A673 (cell line): ENCODE measurements around the gene MXRA8. TPM values are rescaled to one million over a fixed set of nuclear protein-coding genes. Genes with fewer than 3 reads are reported as not detected.

ENCODE experiments used
- BruUV-seq: library from RNA; stranded (reverse); fragments of 400-500 nt; replicated peaks from 2 replicates; lab custom pipeline; 2021; lab: Mats Ljungman, UMichigan
- CTCF ChIA-PET: fragments of 300-600 bp; sonication (Branson Sonifier 250); formaldehyde crosslinking; loops from one replicate; lab custom pipeline; 2022; ENCODE audit warnings: antibody characterized with exemption; lab: Charles Lee
- POLR2A ChIA-PET: fragments of 300-600 bp; sonication (Branson Sonifier 250); formaldehyde crosslinking; loops from one replicate; lab custom pipeline; 2022; ENCODE audit warnings: antibody characterized with exemption; ENCODE audit not compliant: low non-redundant PET; lab: Charles Lee
- DNase-seq: peaks from one replicate; pipeline ENCODE4 v3.0.0-alpha.2; 2015; ENCODE audit warnings: low spot score
- H3K27ac ChIP-seq: fragments of 200-600 bp; sonication (generic); 2 replicates; pipeline ENCODE4 v1.5.1; 2016; ENCODE audit warnings: mixed run types, low read depth, mild to moderate bottlenecking, mixed read lengths, antibody characterized with exemption, low read length; ENCODE audit not compliant: poor library complexity, severe bottlenecking
- H3K27me3 ChIP-seq: fragments of 200-600 bp; sonication (generic); replicated peaks from 2 replicates; pipeline ENCODE4 v1.6.1; 2017; ENCODE audit warnings: mixed run types, low read depth, mild to moderate bottlenecking, mixed read lengths, antibody characterized with exemption, low read length; ENCODE audit not compliant: insufficient read depth, poor library complexity
- H3K36me3 ChIP-seq: fragments of 200-600 bp; sonication (generic); 2 replicates; pipeline ENCODE4 v1.6.1; 2016; ENCODE audit warnings: mixed run types, mild to moderate bottlenecking, mixed read lengths, antibody characterized with exemption, low read length; ENCODE audit not compliant: insufficient read depth, poor library complexity, severe bottlenecking
- H3K4me1 ChIP-seq: fragments of 200-600 bp; sonication (generic); 2 replicates; pipeline ENCODE4 v1.6.1; 2017; ENCODE audit warnings: mixed run types, mild to moderate bottlenecking, mixed read lengths, antibody characterized with exemption, low read length; ENCODE audit not compliant: insufficient read depth, poor library complexity, severe bottlenecking
- H3K4me3 ChIP-seq: fragments of 200-600 bp; sonication (generic); 2 replicates; pipeline ENCODE4 v1.5.1; 2016; ENCODE audit warnings: low read depth, mixed run types, mild to moderate bottlenecking, mixed read lengths, low read length; ENCODE audit not compliant: poor library complexity, severe bottlenecking
- H3K9me3 ChIP-seq: fragments of 200-600 bp; sonication (generic); 2 replicates; pipeline ENCODE4 v1.6.1; 2016; ENCODE audit warnings: mixed run types, low read depth, mild to moderate bottlenecking, mixed read lengths, antibody characterized with exemption, low read length; ENCODE audit not compliant: poor library complexity, severe bottlenecking
- EZH2 ChIP-seq: fragments of 200-600 bp; sonication (generic); IDR thresholded peaks from 2 replicates; pipeline ENCODE4 v1.6.1; 2017; ENCODE audit warnings: borderline replicate concordance, low read depth, mild to moderate bottlenecking, mixed read lengths, antibody characterized with exemption, low read length; ENCODE audit not compliant: poor library complexity, severe bottlenecking
- intact Hi-C: fragments of 100-400 bp; cut with micrococcal nuclease; formaldehyde crosslinking; loops from one replicate; pipeline ENCODE4 v1.10.0; 2022; ENCODE audit not compliant: unreplicated experiment
- total RNA-seq: library from RNA; stranded (reverse); gene quantifications from 2 replicates; pipeline ENCODE4 v1.2.3, GENCODE V29; 2021
- TF ChIP-seq, protein P1 (sequence below): fragments of 300-800, 200-600 bp; sonication (generic); conservative IDR thresholded peaks from 2 replicates; pipeline ENCODE4 v1.5.1; 2017; ENCODE audit warnings: low read depth, mild to moderate bottlenecking, antibody characterized with exemption, low read length, moderate library complexity, mixed read lengths

Gene MXRA8
- total RNA-seq, 1 experiment from 2014 or later = 0.73 TPM

DNA sequence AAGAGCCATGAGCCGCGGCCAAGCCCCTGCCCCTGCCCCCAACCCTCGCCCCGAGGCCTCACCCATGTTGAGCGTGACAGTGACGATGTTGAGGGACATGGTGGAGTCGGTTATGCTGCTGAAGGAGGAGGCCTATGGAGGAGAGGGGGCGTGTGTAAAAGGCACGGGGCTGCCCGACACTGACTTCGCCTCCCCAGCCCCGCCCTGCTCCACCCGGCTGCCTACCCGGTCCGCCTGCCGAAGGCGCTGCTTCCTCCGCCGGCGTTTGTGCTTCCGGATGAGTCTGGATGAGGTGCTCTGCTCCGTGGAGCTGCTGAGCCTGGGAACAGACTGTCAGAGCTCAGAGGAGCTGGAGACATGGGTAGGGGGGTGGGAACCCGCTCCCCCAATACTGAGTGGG, 18.2 kb downstream of the MXRA8 start:
- H3K9me3 ChIP-seq = no peaks in the 10 kb centered on the region
- peaks cover 9% of the 10 kb centered on the region for H3K36me3 ChIP-seq
- H3K27me3 ChIP-seq = no peaks in the 10 kb centered on the region
- no peak for DNase-seq
- H3K4me1 ChIP-seq = no peaks in the 10 kb centered on the region
- no TSS peak for BruUV-seq
- CTCF ChIA-PET = no interaction called here
- no peak overlapping the region for H3K4me3 ChIP-seq
- no peak overlapping the region for H3K27ac ChIP-seq
- POLR2A ChIA-PET = no interaction called here
- no peak for TF ChIP-seq EZH2
- TF ChIP-seq, protein P1, sequence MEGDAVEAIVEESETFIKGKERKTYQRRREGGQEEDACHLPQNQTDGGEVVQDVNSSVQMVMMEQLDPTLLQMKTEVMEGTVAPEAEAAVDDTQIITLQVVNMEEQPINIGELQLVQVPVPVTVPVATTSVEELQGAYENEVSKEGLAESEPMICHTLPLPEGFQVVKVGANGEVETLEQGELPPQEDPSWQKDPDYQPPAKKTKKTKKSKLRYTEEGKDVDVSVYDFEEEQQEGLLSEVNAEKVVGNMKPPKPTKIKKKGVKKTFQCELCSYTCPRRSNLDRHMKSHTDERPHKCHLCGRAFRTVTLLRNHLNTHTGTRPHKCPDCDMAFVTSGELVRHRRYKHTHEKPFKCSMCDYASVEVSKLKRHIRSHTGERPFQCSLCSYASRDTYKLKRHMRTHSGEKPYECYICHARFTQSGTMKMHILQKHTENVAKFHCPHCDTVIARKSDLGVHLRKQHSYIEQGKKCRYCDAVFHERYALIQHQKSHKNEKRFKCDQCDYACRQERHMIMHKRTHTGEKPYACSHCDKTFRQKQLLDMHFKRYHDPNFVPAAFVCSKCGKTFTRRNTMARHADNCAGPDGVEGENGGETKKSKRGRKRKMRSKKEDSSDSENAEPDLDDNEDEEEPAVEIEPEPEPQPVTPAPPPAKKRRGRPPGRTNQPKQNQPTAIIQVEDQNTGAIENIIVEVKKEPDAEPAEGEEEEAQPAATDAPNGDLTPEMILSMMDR = no peak
- intact Hi-C loops = no loop called here

DNA sequence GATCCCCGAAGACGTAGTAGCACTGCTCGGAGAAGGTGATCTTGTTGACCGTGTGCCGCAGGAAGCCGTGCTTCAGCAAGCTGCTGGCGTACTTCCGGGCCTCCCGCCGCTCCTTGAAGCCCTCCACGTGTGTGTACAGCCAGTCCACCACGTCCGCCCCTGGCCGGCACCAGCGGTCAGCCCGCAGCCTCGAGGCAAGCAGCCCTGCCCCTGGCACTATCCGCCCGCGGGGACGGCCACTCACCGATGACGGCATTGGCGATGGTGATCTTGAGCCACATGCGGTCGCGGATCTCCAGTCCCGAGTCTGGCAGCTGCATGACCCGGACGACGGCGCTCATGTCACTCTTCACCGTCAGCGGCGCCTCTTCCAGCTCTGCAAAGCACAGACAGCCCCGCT, 20.1 kb downstream of the MXRA8 start:
- no peak overlapping the region for H3K4me3 ChIP-seq
- TF ChIP-seq, protein P1 = no peak
- TF ChIP-seq EZH2 = no peak
- POLR2A ChIA-PET = no interaction called here
- CTCF ChIA-PET = no interaction called here
- no peaks in the 10 kb centered on the region for H3K27me3 ChIP-seq
- no peaks in the 10 kb centered on the region for H3K9me3 ChIP-seq
- intact Hi-C loops = no loop called here
- H3K4me1 ChIP-seq = no peaks in the 10 kb centered on the region
- H3K36me3 ChIP-seq = peaks cover 9% of the 10 kb centered on the region
- BruUV-seq = no TSS peak
- H3K27ac ChIP-seq = no peak overlapping the region
- no peak for DNase-seq

DNA sequence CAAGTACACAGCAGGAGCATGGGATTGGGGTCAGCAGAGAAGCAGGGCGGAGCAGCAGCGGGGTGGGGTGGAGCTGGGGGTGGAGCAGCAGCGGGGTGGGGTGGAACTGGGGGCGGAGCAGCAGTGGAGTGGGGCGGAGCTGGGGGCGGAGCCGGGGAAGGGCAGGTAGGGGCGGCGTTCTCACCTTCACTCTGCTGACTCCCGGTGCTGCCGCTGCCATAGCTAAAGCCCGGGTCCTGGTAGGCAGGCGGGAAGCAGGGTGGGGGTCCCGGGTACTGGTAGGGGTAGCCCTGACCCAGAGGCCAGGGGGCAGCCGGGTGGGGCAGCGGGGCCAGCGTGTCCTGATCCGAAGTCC, 20.6 kb downstream of the MXRA8 start:
- H3K27ac ChIP-seq = no peak overlapping the region
- H3K4me1 ChIP-seq = no peaks in the 10 kb centered on the region
- H3K4me3 ChIP-seq = no peak overlapping the region
- ChIA-PET POLR2A (no interaction called here), CTCF (no interaction called here)
- no peaks in the 10 kb centered on the region for H3K27me3 ChIP-seq
- H3K9me3 ChIP-seq = no peaks in the 10 kb centered on the region
- no TSS peak for BruUV-seq
- H3K36me3 ChIP-seq = peaks cover 9% of the 10 kb centered on the region
- intact Hi-C loops = no loop called here
- DNase-seq = no peak
- TF ChIP-seq EZH2 = no peak
- TF ChIP-seq, protein P1 = no peak
